A549 (cell line): ENCODE data around the gene GPR52.

ENCODE experiments used
- CEBPB ChIP-seq, 2 experiments: fragments of >200 bp in 1 of 2; sonication (Bioruptor Twin) in 1 of 2; formaldehyde crosslinking in 1 of 2; IDR thresholded peaks; 2 replicates each; pipeline ENCODE4 v1.6.1; 2012 to 2016
- CTCF ChIP-seq: fragments of >200 bp; sonication (Bioruptor Twin); formaldehyde crosslinking; IDR thresholded peaks from 3 replicates; pipeline ENCODE4 v1.5.1; 2016
- EP300 ChIP-seq, 2 experiments: fragments of >200 bp; sonication (Bioruptor Twin); formaldehyde crosslinking; IDR thresholded peaks; 2 replicates in 1 of 2; 3 replicates in 1 of 2; pipeline ENCODE4 v1.6.1; 2016 to 2017
- FOXS1 ChIP-seq: fragments of 250-450 bp; sonication (Bioruptor Pico); IDR thresholded peaks from 2 replicates; pipeline ENCODE4 v1.5.0; 2020; ENCODE audit warnings: mild to moderate bottlenecking, moderate library complexity
- JUN ChIP-seq, 2 experiments: fragments of >200 bp; sonication (Bioruptor Twin); formaldehyde crosslinking; IDR thresholded peaks; 2 replicates in 1 of 2; 3 replicates in 1 of 2; pipeline ENCODE4 v1.6.1; 2016 to 2017
- POLR2AphosphoS2 ChIP-seq: conservative IDR thresholded peaks from 2 replicates; pipeline ENCODE4 v1.6.1; 2012; ENCODE audit warnings: low read length, improper control_type of control experiment, inconsistent platforms
- RNF2 ChIP-seq: fragments of 200-600 bp; sonication (generic); IDR thresholded peaks from 2 replicates; pipeline ENCODE4 v1.6.1; 2016; ENCODE audit warnings: low read depth, mild to moderate bottlenecking, antibody characterized with exemption, moderate library complexity, borderline replicate concordance

- no peak for TF ChIP-seq CTCF
- TF ChIP-seq JUN (IDR thresholded peaks at IDR 0.05), result no peak
- no peak for TF ChIP-seq CEBPB (IDR thresholded peaks at IDR 0.05)
- TF ChIP-seq EP300 (IDR thresholded peaks at IDR 0.05), result no peak
- no peak for TF ChIP-seq RNF2
- TF ChIP-seq FOXS1 (CRISPR knock-in tag), result no peak
- TF ChIP-seq POLR2AphosphoS2, result no peak
Observed at GRCh38 chr1:174406421-174406820, 41.3 kb upstream of the GPR52 start.
